GM19324 (cell line): ENCODE data around the gene HELLS.
A peak's percentile ranks its signal among the peaks of the same experiment; 100 is the strongest.
"Not testable (repeated sequence)": the region's sequence is repeated elsewhere in the genome, so short reads cannot be mapped to it uniquely, and the experiment has no call there.

ENCODE experiments used
- ATAC-seq: cut with Tn5 transposase; IDR thresholded peaks from one replicate; pipeline ENCODE4 v1.9.1; 2021; ENCODE audit warnings: mild to moderate bottlenecking, moderate library complexity; ENCODE audit not compliant: unreplicated experiment, low FRiP score

The HELLS gene

GRCh38 chr10:94602729-94603515 lies 57.3 kb downstream of the HELLS start:
- no peak for ATAC-seq

DNA sequence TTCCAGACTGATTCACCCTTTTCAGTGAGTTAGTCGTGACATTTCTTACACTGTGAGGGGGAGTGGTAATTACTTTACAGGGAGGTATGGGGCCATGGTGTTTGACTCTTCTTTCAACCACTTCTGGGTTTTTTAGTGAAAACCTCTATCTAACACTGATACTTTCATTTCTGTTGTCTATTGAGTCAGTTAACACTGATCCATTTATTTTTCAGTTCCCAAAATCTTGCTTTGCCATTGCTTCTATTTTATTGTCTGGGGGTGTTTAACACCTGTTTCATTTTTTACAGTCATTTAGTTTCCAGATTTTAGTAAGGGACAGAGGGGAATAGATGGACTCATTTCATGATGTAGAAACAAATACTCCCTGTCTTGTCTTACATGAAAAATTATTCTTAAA lies 61.5 kb downstream of the HELLS start:
- ATAC-seq, result peak; percentile 52

DNA sequence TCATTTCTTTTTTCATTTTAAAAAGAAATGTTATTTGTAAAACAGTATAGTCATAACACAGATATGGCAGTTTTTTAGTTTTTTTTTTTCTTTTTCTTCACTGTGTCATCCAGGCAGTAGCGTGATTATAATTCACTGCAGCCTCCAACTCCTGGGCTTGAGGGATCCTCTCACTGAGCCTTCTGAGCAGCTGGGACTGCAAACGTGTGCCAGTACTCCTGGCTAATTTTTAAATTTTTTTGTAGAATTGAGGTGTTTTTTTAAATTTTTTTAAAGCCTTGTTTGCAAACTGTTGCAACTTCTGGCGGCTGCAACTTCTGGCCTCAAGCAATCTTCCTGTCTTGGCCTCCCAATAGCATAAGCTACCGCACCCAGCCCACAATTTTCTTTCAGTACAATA lies 63.0 kb downstream of the HELLS start:
- no peak for ATAC-seq

DNA sequence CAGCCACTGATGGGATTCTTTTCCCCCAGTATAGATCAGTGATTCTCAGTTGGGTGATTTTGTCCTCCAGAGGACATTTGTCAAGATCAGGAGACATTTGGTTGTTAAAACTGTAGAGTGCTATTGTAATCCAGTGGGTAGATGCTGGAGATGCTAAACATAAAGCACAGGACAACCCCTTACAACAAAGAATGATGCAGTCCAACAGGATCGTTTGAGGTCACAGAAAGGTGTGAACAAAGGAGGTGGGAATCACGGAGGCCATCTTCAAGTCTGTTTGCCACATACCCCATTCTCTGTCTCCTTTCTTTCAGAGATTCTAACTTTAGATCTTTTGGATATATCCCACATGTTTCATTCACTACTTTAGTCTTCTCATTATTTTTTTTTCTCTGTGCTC lies 69.0 kb downstream of the HELLS start:
- ATAC-seq, result no peak

- no peak for ATAC-seq
Observed at GRCh38 chr10:94617389-94617944, 71.9 kb downstream of the HELLS start.

DNA sequence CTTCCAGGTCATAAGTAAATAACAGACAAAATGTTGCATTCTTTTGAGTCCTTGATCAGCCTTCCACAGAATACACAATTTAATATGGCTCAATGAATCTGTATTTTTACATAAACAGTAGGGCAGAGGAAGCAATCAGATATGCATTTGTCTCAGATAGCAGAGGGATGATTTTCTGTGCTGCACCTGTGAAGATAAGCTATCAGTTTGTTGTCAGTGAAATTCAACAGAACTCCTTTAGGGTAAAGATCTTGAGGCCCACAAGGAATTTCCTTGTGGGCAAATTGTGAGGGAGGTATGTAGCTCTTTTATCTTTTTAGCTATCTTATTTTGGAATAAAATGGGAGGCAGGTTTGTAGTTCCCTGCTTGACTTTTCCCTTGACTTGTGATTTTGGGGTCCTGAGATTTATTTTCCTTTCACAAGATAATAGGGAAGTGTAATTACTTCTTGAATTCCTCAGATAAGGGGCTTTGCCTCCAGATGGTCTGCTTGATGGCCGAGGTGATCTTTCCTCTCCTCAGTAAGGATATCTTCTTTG lies 77.1 kb downstream of the HELLS start:
- no peak for ATAC-seq

DNA sequence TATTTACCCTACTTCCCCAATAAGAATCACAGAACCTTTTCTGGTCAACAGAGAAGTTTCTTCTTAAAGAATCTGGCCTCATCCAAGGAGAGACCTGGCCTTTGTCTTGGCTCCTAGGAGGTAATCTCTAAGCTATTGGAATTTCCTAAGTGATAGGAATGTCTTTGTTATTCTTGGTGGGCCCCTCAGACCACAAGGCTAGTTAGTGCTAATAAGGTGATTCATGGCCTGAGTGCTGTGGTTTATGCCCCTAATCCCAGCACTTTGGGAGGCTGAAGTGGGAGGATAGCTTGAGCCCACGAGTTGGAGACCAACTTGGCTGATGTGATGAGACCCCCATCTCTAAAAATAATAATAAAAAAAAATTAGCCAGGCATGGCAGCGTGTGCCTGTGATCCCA lies 78.0 kb downstream of the HELLS start:
- ATAC-seq, result no peak

- ATAC-seq, result no peak
Observed at GRCh38 chr10:94626476-94626875, 80.9 kb downstream of the HELLS start.

GRCh38 chr10:94627511-94627910 lies 81.9 kb downstream of the HELLS start:
- no peak for ATAC-seq

DNA sequence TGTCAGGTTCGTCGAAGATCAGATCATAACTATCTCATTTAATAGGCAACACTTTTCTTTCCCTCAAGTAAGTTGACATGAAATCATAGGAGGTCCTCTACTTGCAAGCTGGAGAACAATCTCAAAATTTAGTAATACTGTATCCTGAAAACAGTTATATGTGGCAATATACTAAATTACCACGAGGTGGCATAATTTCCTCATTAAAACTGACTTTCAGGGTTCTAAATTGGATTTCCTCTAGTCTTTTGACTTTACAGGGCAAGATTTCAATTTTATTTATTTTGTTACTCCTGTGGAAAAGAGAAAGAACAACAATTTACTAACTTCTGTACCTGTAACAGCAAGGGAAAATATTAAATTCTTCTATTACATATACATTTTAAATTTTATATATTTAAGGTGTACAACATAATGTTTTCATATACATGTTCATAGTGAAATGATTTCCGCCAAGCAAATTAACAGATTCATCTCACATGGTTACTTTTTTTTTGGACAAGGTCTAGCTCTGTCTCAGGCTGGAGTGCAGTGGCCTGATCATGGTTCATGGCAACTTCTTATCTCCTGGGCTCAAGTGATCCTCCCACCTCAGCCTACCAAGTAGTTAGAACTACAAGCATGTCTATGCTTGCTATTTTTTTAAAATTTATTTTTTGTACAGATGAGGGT lies 84.6 kb downstream of the HELLS start:
- no peak for ATAC-seq

DNA sequence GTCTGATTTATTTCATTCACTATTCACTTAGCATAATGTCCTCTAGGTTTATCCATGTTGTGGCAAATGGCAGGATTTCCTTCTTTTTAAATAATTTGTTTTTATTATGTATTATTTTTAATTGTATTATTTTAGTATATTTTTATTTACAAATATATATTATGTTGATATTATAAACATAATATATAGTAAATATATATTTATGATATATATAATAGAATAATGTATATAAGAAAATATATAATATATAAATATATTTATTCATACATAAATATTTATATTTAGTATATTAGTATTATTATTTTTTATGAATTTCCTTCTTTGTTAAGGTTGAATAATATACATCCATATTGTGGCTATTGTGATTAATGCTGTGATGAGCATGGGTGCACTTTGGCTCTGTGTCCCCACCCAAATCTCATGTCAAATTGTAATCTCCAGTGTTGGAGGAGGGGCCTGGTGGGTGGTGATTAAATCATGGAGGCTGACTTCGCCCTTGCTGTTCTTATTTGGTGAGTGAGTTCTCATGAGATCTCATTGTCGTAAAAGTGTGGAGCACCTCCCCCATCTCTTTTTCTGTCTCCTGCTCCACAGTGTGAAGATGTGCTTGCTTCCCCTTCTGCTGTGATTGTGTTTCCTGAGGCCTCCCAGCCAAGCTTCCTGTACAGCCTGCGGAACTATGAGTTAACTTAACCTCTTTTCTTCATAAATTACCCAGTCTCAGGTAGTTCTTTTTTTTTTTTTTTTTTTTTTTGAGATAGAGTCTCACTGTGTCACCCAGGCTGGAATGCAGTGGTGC lies 85.7 kb downstream of the HELLS start:
- ATAC-seq, result no peak

- ATAC-seq, result no peak
Observed at GRCh38 chr10:94632954-94633353, 87.4 kb downstream of the HELLS start.

DNA sequence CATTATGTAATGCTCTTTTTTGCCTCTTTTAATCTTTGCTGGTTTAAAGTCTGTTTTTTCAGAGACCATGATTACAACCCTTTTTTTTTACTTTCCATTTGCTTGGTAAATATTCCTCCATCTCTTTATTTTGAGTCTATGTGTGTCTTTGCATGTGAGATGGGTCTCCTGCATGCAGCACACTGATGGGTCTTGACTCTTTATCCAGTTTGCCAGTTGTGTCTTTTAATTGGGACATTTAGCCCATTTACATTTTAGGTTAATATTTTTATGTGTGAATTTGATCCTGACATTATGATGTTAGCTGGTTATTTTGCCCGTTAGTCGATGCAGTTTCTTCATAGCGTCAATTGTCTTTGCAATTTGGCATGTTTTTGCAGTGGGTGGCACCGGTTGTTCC lies 92.5 kb downstream of the HELLS start:
- ATAC-seq, result not testable (repeated sequence)

GRCh38 chr10:94639902-94640301 lies 94.3 kb downstream of the HELLS start:
- ATAC-seq, result no peak

DNA sequence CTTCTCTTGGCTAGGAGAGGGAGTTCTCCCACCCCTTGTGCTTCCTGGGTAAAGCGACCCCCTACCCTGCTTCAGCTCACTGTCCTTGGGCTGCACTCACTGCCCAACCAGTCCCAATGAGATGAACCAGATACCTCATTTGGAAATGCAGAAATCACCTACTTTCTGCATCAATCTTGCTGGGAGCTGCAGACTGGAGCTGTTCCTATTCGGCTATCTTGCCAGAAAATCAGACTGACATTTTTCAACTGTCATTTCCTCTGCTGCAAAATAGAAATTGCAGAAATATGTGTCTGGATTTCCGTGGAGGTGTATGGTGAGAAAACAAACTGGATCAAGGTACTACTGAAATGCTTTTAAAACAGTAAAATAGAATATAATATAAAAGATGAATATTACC lies 95.0 kb downstream of the HELLS start:
- no peak for ATAC-seq

- no peak for ATAC-seq
Observed at GRCh38 chr10:94641480-94641879, 95.9 kb downstream of the HELLS start.

- ATAC-seq, result no peak
Observed at GRCh38 chr10:94644352-94644751, 98.8 kb downstream of the HELLS start.

- ATAC-seq, result peak; percentile 69
Observed at GRCh38 chr10:94645285-94645684, 99.7 kb downstream of the HELLS start.
